Colonic mucosa (tissue), 4 donors: ENCODE data around the gene OR10A3. TPM values are rescaled to one million over a fixed set of nuclear protein-coding genes. Genes with fewer than 3 reads are reported as not detected.
"Not testable (repeated sequence)": the region's sequence is repeated elsewhere in the genome, so short reads cannot be mapped to it uniquely, and the experiment has no call there.

Experiments
- DNase-seq: peaks from one replicate; pipeline ENCODE4 v3.0.0-alpha.2; 2020
- H3K27ac ChIP-seq: fragments of 200-600 bp; one replicate; pipeline ENCODE4 v1.8.0; 2021
- H3K27me3 ChIP-seq: fragments of 200-600 bp; one replicate; pipeline ENCODE4 v1.8.0; 2021
- H3K36me3 ChIP-seq: fragments of 200-600 bp; one replicate; pipeline ENCODE4 v1.8.0; 2021
- H3K4me1 ChIP-seq: fragments of 200-600 bp; one replicate; pipeline ENCODE4 v1.8.0; 2021; ENCODE audit warnings: mild to moderate bottlenecking
- H3K4me3 ChIP-seq: fragments of 200-600 bp; one replicate; pipeline ENCODE4 v1.8.0; 2021
- H3K9ac ChIP-seq, 2 donors: one replicate each; pipeline ENCODE4 v1.7.0; 2013; ENCODE audit warnings: control low read depth in 2 of 2, low read depth in 2 of 2, low read length in 2 of 2
- H3K9me3 ChIP-seq: fragments of 200-600 bp; one replicate; pipeline ENCODE4 v1.8.0; 2021
- intact Hi-C: fragments of 100-400 bp; cut with DNase I; formaldehyde crosslinking; loops from one replicate; pipeline ENCODE4 v1.14.1; 2022
- total RNA-seq, 2 donors: library from RNA; stranded (reverse); fragmentation: NEBNext Ultra II Directional in 1 of 2; extraction: Animal tissue kit (Norgen Biotek cat#: 25700) in 1 of 2; gene quantifications; one replicate each; pipeline ENCODE4 v1.2.1, GENCODE V29; 2021
- TF ChIP-seq, protein P1 (sequence below): fragments of 200-600 bp; IDR thresholded peaks from one replicate; pipeline ENCODE4 v1.8.0; 2022; ENCODE audit warnings: antibody characterized with exemption, mild to moderate bottlenecking
- donor health status: healthy.
- donor health status: DM: no; HTN: no; CAD: no.
- donor health status: DM: no; HTN: no; CAD: no.

The OR10A3 gene, protein sequence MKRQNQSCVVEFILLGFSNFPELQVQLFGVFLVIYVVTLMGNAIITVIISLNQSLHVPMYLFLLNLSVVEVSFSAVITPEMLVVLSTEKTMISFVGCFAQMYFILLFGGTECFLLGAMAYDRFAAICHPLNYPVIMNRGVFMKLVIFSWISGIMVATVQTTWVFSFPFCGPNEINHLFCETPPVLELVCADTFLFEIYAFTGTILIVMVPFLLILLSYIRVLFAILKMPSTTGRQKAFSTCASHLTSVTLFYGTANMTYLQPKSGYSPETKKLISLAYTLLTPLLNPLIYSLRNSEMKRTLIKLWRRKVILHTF
- total RNA-seq, result not detected

DNA sequence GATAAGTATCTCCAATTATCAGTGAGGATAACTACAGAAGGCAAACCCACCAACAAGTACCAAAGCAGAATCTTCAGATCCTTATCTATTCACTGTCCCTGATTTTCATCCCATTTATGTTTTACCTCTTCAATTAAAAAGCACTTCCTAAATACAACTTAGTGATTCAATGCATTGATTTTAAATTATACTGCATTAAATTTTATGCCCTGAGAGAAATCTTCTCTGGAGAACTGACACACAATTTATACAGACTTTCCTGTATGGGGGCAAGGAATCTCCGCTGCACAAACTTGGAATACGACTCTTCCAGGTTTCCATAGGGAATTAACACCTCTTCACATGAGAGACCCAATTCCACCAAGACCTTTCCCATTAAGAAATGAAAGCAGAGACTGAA, at the start of gene OR10A3:
TSS of gene OR10A3 (minus strand) at position 101 of the 400 bp plus-strand sequence. CDS start 2,188 bp downstream, outside the sequence.
- no peaks in the 10 kb centered on the region for H3K9me3 ChIP-seq
- intact Hi-C loops, result no loop called here
- H3K9ac ChIP-seq, result no peak within 1 kb of the TSS
- no peaks in the 10 kb centered on the region for H3K36me3 ChIP-seq
- TF ChIP-seq, protein P1, sequence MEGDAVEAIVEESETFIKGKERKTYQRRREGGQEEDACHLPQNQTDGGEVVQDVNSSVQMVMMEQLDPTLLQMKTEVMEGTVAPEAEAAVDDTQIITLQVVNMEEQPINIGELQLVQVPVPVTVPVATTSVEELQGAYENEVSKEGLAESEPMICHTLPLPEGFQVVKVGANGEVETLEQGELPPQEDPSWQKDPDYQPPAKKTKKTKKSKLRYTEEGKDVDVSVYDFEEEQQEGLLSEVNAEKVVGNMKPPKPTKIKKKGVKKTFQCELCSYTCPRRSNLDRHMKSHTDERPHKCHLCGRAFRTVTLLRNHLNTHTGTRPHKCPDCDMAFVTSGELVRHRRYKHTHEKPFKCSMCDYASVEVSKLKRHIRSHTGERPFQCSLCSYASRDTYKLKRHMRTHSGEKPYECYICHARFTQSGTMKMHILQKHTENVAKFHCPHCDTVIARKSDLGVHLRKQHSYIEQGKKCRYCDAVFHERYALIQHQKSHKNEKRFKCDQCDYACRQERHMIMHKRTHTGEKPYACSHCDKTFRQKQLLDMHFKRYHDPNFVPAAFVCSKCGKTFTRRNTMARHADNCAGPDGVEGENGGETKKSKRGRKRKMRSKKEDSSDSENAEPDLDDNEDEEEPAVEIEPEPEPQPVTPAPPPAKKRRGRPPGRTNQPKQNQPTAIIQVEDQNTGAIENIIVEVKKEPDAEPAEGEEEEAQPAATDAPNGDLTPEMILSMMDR, result no peak
- no peaks in the 10 kb centered on the region for H3K27me3 ChIP-seq
- no peak within 1 kb of the TSS for H3K4me3 ChIP-seq
- no peak within 1 kb of the TSS for H3K27ac ChIP-seq
- no peaks in the 10 kb centered on the region for H3K4me1 ChIP-seq
- no peak for DNase-seq

DNA sequence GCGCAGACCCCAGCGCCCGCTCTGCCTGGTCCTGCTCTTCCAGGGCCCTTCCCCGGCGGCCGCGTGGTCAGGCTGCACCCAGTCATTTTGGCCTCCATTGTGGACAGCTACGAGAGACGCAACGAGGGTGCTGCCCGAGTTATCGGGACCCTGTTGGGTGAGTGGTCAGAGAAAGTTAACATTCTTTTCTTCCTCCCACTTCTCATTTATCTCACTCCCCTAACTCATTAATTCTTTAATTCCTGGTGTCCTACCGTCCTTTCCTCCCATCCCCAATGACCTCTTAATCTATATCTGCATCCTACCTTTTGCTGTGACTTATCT, 46.0 kb upstream of the OR10A3 start:
- intact Hi-C loops, result loop anchor here (2.0 kb wide), 1 partner anchor 97 kb away; no protein-coding TSS in a partner anchor
- peak overlapping the region; percentile 34 for H3K27ac ChIP-seq
- H3K27me3 ChIP-seq, H3K9me3 ChIP-seq, DNase-seq, H3K36me3 ChIP-seq: not testable (repeated sequence)
- peak overlapping the region; percentile 90 for H3K4me3 ChIP-seq
- peaks cover 12% of the 10 kb centered on the region for H3K4me1 ChIP-seq
- H3K9ac ChIP-seq, result peak overlapping the region; percentile 31 to 67

DNA sequence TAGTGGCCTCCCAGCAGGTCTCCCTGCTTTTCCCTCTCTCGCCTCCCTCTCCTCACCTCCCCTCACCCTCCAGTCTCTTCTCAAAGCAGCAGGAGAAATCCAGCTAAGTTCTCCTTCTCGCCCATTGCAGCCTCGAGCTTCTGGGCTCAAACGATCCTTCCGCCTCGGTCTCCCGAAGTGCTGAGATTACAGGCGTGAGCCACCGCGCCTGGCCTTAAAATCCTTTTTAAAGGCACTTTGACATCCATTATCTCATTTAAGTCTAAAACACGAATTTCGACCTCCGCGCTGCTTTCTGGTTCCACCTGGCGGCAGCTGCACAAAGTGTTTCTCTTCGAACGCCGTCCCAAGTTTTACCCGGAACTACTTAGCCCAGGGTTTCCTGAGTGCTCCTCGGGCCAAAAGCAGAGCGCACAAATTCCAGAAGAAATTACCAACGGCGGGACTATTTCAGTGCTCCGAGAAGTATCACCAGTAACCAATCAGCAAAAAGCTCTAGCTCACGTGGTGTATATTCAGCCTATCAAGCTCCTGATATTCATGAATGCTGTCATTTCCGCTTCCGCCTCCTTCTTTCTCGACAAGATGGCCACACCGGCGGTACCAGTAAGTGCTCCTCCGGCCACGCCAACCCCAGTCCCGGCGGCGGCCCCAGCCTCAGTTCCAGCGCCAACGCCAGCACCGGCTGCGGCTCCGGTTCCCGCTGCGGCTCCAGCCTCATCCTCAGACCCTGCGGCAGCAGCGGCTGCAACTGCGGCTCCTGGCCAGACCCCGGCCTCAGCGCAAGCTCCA, 45.5 kb upstream of the OR10A3 start, which contains the start of gene EIF3F:
TSS of gene EIF3F (plus strand) at position 570 of the 792 bp plus-strand sequence. CDS start at position 586, 16 bp downstream.
- TF ChIP-seq, protein P1, result peak; percentile 83
- Histone ChIP-seq H3K27me3 (no peaks in the 10 kb centered on the region), H3K9me3 (no peaks in the 10 kb centered on the region), H3K4me1 (peaks cover 12% of the 10 kb centered on the region), H3K36me3 (no peaks in the 10 kb centered on the region), H3K9ac (peak within 1 kb of the TSS; percentile 31 to 70), H3K27ac (peak within 1 kb of the TSS; percentile 65), H3K4me3 (peak within 1 kb of the TSS; percentile 90)
- DNase-seq, result peak; percentile 96
- intact Hi-C loops, result loop anchor here (2.0 kb wide), 1 partner anchor 96 kb away; no protein-coding TSS in a partner anchor

DNA sequence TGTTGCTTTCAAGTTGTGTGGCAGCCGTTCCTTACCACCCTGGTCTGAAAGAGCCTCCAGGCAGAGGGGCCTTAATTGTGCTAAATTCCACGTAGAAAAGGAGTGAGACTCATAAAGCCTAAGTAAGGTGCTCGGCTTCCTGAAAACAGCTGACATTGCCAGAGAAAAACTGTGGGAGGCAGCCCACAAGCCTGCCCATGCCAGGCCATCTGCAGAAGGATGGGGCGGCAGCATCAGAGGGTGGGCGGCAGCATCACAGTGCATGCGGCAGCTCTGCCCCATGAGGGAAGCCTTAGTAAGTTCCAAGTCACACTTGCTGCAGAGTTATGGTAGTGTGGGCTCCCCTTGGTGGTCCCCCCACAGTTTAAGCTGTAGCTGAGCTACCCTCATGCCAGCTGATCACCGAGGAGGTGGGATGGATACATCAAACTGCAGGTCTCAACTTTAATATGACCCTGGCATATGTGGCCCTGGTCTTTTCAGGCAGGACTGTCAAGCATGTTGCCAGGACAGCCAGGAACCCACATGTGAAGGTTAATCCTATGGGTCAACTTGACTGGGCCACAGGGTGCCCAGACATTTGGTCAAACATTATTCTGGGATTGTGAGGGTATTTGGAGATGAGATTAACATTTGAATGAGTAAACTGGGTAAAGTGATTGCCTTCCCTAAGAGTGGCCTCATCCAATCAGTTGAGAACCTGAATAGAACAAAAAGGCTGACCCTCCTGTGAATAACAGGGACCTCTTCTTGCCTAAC, 42.5 kb upstream of the OR10A3 start:
- Histone ChIP-seq H3K4me3 (no peak overlapping the region), H3K27me3 (no peaks in the 10 kb centered on the region), H3K4me1 (peaks cover 12% of the 10 kb centered on the region), H3K9me3 (no peaks in the 10 kb centered on the region), H3K36me3 (no peaks in the 10 kb centered on the region), H3K9ac (no peak overlapping the region), H3K27ac (no peak overlapping the region)
- TF ChIP-seq, protein P1, result no peak
- DNase-seq, result no peak
- intact Hi-C loops, result no loop called here

DNA sequence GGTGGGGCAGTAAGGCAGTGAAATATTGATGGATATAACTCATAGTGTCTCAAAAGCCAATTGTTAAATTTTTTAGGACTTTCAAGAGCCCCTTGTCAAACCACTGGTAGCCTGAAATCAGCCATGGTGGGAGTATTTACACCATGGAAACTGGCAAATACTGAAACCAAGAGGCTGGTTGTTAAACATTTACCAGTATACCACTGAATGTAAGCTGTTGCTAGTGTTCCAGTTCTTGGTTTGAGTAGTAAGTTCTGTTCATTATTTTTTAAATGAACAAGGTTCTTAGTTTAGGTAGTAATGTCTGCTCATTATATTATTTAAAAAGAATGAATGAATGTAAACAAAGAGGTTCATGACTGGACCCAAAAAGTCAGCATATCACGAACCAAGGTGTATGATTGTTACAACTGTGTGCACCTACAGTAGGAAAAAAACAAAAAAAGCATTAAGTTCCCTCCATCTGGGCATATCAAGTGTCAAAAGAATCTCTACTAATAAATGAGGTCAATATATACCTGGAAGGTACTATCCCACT, 41.1 kb upstream of the OR10A3 start:
- DNase-seq, result no peak
- Histone ChIP-seq H3K36me3 (no peaks in the 10 kb centered on the region), H3K4me3 (no peak overlapping the region), H3K27ac (no peak overlapping the region), H3K9me3 (no peaks in the 10 kb centered on the region), H3K9ac (no peak overlapping the region), H3K27me3 (no peaks in the 10 kb centered on the region), H3K4me1 (peaks cover 3% of the 10 kb centered on the region)
- TF ChIP-seq, protein P1, result no peak
- intact Hi-C loops, result no loop called here
